Duodenal mucosa (tissue), 2 donors: Measurements from ENCODE around the gene PLCE1.

ENCODE experiments used
- H3K27ac ChIP-seq: one replicate; pipeline ENCODE4 v1.7.0; 2013; ENCODE audit warnings: low read depth, low read length
- H3K27me3 ChIP-seq, 2 donors: one replicate each; pipeline ENCODE4 v1.7.0; 2013; ENCODE audit warnings: low read length in 2 of 2, control low read depth in 1 of 2; ENCODE audit not compliant: insufficient read depth in 2 of 2, control insufficient read depth in 1 of 2
- H3K36me3 ChIP-seq, 2 donors: one replicate each; pipeline ENCODE4 v1.7.0; 2013; ENCODE audit warnings: low read length in 2 of 2, control low read depth in 1 of 2; ENCODE audit not compliant: insufficient read depth in 2 of 2, control insufficient read depth in 1 of 2
- H3K4me1 ChIP-seq, 2 donors: one replicate each; pipeline ENCODE4 v1.7.0; 2013; ENCODE audit warnings: low read length in 2 of 2, control low read depth in 1 of 2; ENCODE audit not compliant: insufficient read depth in 2 of 2, control insufficient read depth in 1 of 2
- H3K4me3 ChIP-seq, 2 donors: one replicate each; pipeline ENCODE4 v1.7.0; 2013; ENCODE audit warnings: low read length in 2 of 2, low read depth in 1 of 2
- H3K9ac ChIP-seq, 2 donors: one replicate each; pipeline ENCODE4 v1.7.0; 2013; ENCODE audit warnings: low read length in 2 of 2, low read depth in 1 of 2
- H3K9me3 ChIP-seq, 2 donors: one replicate each; pipeline ENCODE4 v1.7.0; 2013; ENCODE audit warnings: low read length in 2 of 2, control low read depth in 1 of 2; ENCODE audit not compliant: control insufficient read depth in 1 of 2

PLCE1 gene

GRCh38 chr10:94014304-94014703 is 20.6 kb downstream of the PLCE1 start:
- H3K9ac ChIP-seq, result no peak overlapping the region
- no peaks in the 10 kb centered on the region for H3K36me3 ChIP-seq
- H3K4me3 ChIP-seq, result no peak overlapping the region
- H3K27ac ChIP-seq, result no peak overlapping the region
- H3K4me1 ChIP-seq, result no peaks in the 10 kb centered on the region
- H3K9me3 ChIP-seq, result peaks cover 0 to 6% of the 10 kb centered on the region in 2 donors
- no peaks in the 10 kb centered on the region for H3K27me3 ChIP-seq

GRCh38 chr10:94016727-94017714 is 23.3 kb downstream of the PLCE1 start:
- Histone ChIP-seq H3K36me3 (no peaks in the 10 kb centered on the region), H3K9ac (no peak overlapping the region), H3K4me3 (no peak overlapping the region), H3K9me3 (no peaks in the 10 kb centered on the region), H3K4me1 (no peaks in the 10 kb centered on the region), H3K27me3 (no peaks in the 10 kb centered on the region), H3K27ac (no peak overlapping the region)

GRCh38 chr10:94018107-94018506 is 24.4 kb downstream of the PLCE1 start:
- Histone ChIP-seq H3K36me3 (no peaks in the 10 kb centered on the region), H3K4me3 (no peak overlapping the region), H3K9ac (no peak overlapping the region), H3K9me3 (no peaks in the 10 kb centered on the region), H3K27ac (no peak overlapping the region), H3K27me3 (no peaks in the 10 kb centered on the region), H3K4me1 (no peaks in the 10 kb centered on the region)

- no peak overlapping the region for H3K27ac ChIP-seq
- no peaks in the 10 kb centered on the region for H3K36me3 ChIP-seq
- no peak overlapping the region for H3K4me3 ChIP-seq
- peaks cover 9 to 17% of the 10 kb centered on the region in 2 donors for H3K9me3 ChIP-seq
- no peak overlapping the region for H3K9ac ChIP-seq
- no peaks in the 10 kb centered on the region for H3K27me3 ChIP-seq
- H3K4me1 ChIP-seq, result no peaks in the 10 kb centered on the region
Observed at GRCh38 chr10:94023906-94024305, 30.2 kb downstream of the PLCE1 start.

- Histone ChIP-seq H3K27ac (no peak overlapping the region), H3K36me3 (no peaks in the 10 kb centered on the region), H3K27me3 (no peaks in the 10 kb centered on the region), H3K4me1 (no peaks in the 10 kb centered on the region), H3K9ac (no peak overlapping the region), H3K4me3 (no peak overlapping the region), H3K9me3 (peaks cover 14 to 22% of the 10 kb centered on the region in 2 donors)
Observed at GRCh38 chr10:94024407-94024806, 30.7 kb downstream of the PLCE1 start.

- H3K27ac ChIP-seq, result no peak overlapping the region
- H3K9ac ChIP-seq, result no peak overlapping the region
- H3K9me3 ChIP-seq, result peaks cover 22 to 36% of the 10 kb centered on the region in 2 donors
- no peaks in the 10 kb centered on the region for H3K27me3 ChIP-seq
- no peaks in the 10 kb centered on the region for H3K4me1 ChIP-seq
- H3K4me3 ChIP-seq, result no peak overlapping the region
- H3K36me3 ChIP-seq, result peaks cover under 1 to 2% of the 10 kb centered on the region in 2 donors
Observed at GRCh38 chr10:94025806-94026205, 32.1 kb downstream of the PLCE1 start.

GRCh38 chr10:94027197-94027596 is 33.5 kb downstream of the PLCE1 start:
- Histone ChIP-seq H3K9ac (no peak overlapping the region), H3K4me1 (no peaks in the 10 kb centered on the region), H3K4me3 (no peak overlapping the region), H3K9me3 (peaks cover 27 to 42% of the 10 kb centered on the region in 2 donors), H3K36me3 (peaks cover 7 to 8% of the 10 kb centered on the region in 2 donors), H3K27me3 (no peaks in the 10 kb centered on the region), H3K27ac (no peak overlapping the region)

GRCh38 chr10:94029955-94030354 is 36.2 kb downstream of the PLCE1 start:
- H3K4me3 ChIP-seq, result no peak overlapping the region
- H3K4me1 ChIP-seq, result no peaks in the 10 kb centered on the region
- no peak overlapping the region for H3K9ac ChIP-seq
- no peaks in the 10 kb centered on the region for H3K27me3 ChIP-seq
- H3K36me3 ChIP-seq, result peaks cover 7 to 8% of the 10 kb centered on the region in 2 donors
- no peak overlapping the region for H3K27ac ChIP-seq
- peaks cover 27 to 42% of the 10 kb centered on the region in 2 donors for H3K9me3 ChIP-seq

- no peak overlapping the region for H3K27ac ChIP-seq
- no peaks in the 10 kb centered on the region for H3K4me1 ChIP-seq
- peaks cover 2% of the 10 kb centered on the region in 2 donors for H3K9me3 ChIP-seq
- H3K9ac ChIP-seq, result no peak overlapping the region
- H3K4me3 ChIP-seq, result no peak overlapping the region
- no peaks in the 10 kb centered on the region for H3K27me3 ChIP-seq
- peaks cover 2 to 3% of the 10 kb centered on the region in 2 donors for H3K36me3 ChIP-seq
Observed at GRCh38 chr10:94035982-94036765, 42.4 kb downstream of the PLCE1 start.

- Histone ChIP-seq H3K9ac (no peak overlapping the region), H3K4me3 (no peak overlapping the region), H3K36me3 (no peaks in the 10 kb centered on the region), H3K9me3 (peaks cover 0 to 2% of the 10 kb centered on the region in 2 donors), H3K27me3 (no peaks in the 10 kb centered on the region), H3K27ac (no peak overlapping the region), H3K4me1 (peaks cover 0 to 2% of the 10 kb centered on the region in 2 donors)
Observed at GRCh38 chr10:94036766-94037033, 43.0 kb downstream of the PLCE1 start.
